Peyer's patch (tissue), 4 donors: ENCODE results near the gene ASB8.

Source experiments
- POLR2A ChIP-seq, 2 donors: fragments of 450-650 bp; IDR thresholded peaks; one replicate each; pipeline ENCODE4 v1.5.1; 2017; ENCODE audit warnings: antibody characterized with exemption in 2 of 2, mild to moderate bottlenecking in 2 of 2, moderate library complexity in 2 of 2
- TF ChIP-seq, protein P1 (sequence below), 6 experiments: fragments of 450-650 bp in 4 of 6; fragments of 200-600 bp in 2 of 6; sonication (generic) in 1 of 6; IDR thresholded peaks; one replicate each; pipeline ENCODE4 v1.5.1; 2017 to 2019; ENCODE audit warnings: antibody characterized with exemption in 6 of 6, mild to moderate bottlenecking in 3 of 6, moderate library complexity in 1 of 6

DNA sequence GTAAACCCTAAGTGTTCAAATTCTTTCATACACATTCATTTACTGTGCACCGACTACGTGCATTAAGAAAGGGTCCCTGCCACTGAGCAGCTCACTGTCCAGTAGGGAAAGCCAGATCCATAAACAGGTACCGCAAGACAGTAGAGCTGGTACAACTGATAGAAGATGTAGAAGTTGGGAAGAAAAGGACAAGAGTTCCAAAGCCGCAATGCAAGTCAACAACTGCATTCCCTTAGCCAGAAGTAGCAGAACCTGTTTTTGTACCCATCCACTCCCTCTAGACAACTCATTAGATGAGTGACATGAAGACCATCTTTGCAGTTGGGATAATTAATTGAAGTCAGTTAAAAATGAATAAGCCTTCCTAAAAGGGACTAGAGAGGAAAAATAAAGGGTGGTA is 52.8 kb downstream of the ASB8 start:
- TF ChIP-seq, protein P1, sequence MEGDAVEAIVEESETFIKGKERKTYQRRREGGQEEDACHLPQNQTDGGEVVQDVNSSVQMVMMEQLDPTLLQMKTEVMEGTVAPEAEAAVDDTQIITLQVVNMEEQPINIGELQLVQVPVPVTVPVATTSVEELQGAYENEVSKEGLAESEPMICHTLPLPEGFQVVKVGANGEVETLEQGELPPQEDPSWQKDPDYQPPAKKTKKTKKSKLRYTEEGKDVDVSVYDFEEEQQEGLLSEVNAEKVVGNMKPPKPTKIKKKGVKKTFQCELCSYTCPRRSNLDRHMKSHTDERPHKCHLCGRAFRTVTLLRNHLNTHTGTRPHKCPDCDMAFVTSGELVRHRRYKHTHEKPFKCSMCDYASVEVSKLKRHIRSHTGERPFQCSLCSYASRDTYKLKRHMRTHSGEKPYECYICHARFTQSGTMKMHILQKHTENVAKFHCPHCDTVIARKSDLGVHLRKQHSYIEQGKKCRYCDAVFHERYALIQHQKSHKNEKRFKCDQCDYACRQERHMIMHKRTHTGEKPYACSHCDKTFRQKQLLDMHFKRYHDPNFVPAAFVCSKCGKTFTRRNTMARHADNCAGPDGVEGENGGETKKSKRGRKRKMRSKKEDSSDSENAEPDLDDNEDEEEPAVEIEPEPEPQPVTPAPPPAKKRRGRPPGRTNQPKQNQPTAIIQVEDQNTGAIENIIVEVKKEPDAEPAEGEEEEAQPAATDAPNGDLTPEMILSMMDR (IDR thresholded peaks at IDR 0.05) = no peak
- TF ChIP-seq POLR2A (IDR thresholded peaks at IDR 0.05) = no peak
